GM12801 (cell line): ENCODE data around the gene PCDHGA11.
"Not testable (repeated sequence)": the region's sequence is repeated elsewhere in the genome, so short reads cannot be mapped to it uniquely, and the experiment has no call there.

Experiments
- TF ChIP-seq, protein P1 (sequence below): IDR thresholded peaks from one replicate; pipeline ENCODE4 v1.5.1; 2011; ENCODE audit warnings: control low read depth; ENCODE audit not compliant: insufficient read length; ENCODE audit errors: extremely low read depth

The PCDHGA11 gene

DNA sequence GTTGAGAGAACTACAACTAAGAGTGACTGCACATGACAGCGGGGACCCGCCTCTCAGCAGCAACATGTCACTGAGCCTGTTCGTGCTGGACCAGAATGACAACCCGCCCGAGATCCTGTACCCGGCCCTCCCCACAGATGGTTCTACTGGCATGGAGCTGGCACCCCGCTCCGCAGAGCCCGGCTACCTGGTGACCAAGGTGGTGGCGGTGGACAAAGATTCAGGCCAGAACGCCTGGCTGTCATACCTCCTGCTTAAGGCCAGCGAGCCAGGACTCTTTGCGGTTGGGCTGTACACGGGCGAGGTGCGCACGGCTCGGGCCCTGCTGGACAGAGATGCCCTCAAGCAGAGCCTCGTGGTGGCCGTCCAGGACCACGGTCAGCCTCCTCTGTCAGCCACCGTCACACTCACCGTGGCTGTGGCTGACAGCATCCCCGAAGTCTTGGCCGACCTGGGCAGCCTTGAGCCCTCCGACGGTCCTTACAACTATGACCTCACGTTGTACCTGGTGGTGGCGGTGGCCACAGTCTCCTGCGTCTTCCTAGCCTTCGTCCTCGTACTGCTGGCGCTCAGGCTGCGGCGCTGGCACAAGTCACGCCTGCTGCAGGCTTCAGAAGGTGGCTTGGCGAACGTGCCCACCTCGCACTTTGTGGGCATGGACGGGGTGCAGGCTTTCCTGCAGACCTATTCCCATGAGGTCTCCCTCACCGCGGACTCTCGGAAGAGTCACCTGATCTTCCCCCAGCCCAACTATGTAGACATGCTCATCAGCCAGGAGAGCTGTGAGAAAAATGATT is 36.2 kb upstream of the PCDHGA11 start:
- TF ChIP-seq, protein P1, sequence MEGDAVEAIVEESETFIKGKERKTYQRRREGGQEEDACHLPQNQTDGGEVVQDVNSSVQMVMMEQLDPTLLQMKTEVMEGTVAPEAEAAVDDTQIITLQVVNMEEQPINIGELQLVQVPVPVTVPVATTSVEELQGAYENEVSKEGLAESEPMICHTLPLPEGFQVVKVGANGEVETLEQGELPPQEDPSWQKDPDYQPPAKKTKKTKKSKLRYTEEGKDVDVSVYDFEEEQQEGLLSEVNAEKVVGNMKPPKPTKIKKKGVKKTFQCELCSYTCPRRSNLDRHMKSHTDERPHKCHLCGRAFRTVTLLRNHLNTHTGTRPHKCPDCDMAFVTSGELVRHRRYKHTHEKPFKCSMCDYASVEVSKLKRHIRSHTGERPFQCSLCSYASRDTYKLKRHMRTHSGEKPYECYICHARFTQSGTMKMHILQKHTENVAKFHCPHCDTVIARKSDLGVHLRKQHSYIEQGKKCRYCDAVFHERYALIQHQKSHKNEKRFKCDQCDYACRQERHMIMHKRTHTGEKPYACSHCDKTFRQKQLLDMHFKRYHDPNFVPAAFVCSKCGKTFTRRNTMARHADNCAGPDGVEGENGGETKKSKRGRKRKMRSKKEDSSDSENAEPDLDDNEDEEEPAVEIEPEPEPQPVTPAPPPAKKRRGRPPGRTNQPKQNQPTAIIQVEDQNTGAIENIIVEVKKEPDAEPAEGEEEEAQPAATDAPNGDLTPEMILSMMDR, result no peak

DNA sequence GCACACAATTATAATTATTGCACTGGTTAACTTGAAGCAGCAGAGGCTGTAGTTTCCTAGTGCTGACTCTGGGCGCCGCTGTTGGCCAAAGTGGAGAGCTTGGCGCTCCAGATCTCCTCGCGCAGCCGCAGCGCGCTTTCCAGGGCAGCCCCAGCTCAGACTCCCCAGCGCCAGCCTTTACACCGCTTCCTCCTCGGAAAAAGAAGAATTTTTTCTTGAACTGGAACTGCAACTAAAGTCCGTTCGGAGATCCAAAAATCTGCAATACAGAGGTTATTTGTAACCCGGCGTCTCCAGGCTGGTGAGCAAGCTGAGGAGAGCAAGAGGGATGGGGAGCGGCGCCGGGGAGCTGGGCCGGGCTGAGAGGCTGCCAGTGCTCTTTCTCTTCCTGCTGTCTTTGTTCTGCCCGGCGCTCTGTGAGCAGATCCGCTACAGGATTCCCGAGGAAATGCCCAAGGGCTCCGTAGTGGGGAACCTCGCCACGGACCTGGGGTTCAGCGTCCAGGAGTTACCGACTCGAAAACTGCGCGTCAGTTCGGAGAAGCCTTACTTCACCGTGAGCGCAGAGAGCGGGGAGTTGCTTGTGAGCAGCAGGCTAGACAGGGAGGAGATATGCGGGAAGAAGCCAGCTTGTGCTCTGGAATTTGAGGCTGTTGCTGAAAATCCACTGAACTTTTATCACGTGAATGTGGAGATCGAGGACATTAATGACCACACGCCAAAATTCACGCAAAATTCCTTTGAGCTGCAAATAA is 33.1 kb upstream of the PCDHGA11 start, which contains the start of gene PCDHGB4:
TSS of gene PCDHGB4 (plus strand) at position 142 of the 755 bp plus-strand sequence. CDS start at position 329, 187 bp downstream.
- TF ChIP-seq, protein P1, result not testable (repeated sequence)

DNA sequence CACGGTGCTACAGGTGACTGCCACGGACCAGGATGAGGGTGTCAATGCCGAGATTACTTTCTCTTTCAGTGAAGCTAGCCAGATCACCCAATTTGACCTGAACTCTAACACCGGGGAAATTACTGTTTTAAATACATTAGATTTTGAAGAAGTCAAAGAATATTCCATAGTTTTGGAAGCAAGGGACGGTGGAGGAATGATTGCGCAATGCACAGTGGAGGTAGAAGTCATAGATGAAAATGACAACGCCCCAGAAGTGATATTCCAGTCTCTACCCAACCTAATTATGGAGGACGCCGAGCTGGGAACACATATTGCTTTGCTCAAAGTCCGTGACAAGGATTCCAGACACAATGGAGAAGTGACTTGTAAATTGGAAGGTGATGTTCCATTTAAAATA is 32.2 kb upstream of the PCDHGA11 start:
- TF ChIP-seq, protein P1, result no peak

DNA sequence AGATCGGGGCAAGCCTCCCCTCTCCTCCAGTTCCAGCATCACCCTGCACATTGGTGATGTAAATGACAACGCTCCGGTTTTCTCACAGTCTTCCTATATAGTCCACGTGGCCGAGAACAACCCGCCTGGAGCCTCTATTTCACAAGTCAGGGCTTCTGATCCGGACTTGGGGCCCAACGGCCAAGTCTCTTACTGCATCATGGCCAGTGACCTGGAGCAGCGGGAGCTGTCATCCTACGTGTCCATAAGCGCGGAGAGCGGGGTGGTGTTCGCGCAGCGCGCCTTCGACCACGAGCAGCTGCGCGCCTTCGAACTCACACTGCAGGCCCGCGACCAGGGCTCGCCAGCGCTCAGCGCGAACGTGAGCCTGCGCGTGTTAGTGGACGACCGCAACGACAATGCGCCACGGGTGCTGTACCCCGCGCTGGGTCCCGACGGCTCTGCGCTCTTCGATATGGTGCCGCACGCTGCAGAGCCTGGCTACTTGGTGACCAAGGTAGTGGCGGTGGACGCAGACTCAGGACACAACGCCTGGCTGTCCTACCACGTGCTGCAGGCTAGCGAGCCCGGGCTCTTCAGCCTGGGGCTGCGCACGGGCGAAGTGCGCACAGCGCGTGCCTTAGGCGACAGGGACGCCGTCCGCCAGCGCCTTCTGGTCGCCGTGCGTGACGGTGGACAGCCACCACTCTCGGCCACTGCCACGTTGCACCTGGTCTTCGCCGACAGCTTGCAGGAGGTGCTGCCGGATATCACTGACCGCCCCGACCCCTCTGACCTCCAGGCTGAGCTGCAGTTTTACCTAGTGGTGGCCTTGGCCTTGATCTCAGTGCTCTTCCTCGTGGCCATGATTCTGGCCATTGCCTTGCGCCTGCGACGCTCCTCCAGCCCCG is 31.5 kb upstream of the PCDHGA11 start:
- TF ChIP-seq, protein P1, result no peak

DNA sequence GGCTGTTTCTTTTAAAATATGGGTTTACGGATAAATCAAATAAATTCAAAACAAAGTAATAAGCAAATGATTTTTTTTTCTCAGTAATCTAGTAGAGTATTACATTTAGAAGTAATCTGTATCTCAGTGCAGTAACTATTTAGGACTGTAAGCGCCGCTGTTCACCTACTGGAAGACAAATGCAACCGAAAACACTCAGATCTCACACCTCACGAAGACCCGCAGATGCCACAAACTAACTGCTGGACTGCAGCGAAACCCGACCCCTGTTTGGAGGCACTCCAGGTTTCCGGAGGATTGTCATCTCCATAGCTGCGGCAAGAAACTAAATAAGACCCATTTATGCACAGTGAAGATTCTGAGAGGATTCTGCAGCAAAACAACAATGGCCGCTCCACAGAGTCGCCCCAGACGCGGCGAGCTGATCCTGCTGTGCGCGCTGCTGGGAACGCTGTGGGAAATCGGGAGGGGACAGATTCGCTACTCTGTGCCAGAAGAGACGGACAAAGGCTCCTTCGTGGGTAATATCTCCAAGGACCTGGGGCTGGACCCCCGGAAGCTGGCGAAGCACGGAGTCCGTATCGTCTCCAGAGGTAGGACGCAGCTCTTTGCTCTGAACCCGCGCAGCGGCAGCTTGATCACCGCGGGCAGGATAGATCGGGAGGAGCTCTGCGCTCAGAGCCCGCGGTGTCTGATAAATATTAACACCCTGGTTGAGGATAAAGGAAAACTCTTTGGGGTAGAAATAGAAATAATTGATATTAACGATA is 28.2 kb upstream of the PCDHGA11 start, which contains the start of gene PCDHGA8:
TSS of gene PCDHGA8 (plus strand) at position 205 of the 770 bp plus-strand sequence. CDS start at position 386, 181 bp downstream.
- TF ChIP-seq, protein P1, result no peak

DNA sequence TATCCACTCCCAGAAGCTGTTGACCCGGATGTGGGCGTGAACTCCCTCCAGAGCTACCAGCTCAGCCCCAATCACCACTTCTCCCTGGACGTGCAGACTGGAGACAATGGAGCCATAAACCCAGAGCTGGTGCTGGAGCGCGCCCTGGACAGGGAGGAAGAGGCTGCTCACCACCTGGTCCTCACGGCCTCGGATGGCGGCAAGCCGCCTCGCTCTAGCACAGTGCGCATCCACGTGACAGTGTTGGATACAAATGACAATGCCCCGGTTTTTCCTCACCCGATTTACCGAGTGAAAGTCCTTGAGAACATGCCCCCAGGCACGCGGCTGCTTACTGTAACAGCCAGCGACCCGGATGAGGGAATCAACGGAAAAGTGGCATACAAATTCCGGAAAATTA is 27.6 kb upstream of the PCDHGA11 start:
- TF ChIP-seq, protein P1, result no peak
